ENCODE data around the gene REP15. TPM values are rescaled to one million over a fixed set of nuclear protein-coding genes. Genes with fewer than 3 reads are reported as not detected.
"Not testable (repeated sequence)": the region's sequence is repeated elsewhere in the genome, so short reads cannot be mapped to it uniquely, and the experiment has no call there.

REP15 gene
- total and polyA plus RNA-seq, 5 experiments from 2014 or later = not detected

DNA sequence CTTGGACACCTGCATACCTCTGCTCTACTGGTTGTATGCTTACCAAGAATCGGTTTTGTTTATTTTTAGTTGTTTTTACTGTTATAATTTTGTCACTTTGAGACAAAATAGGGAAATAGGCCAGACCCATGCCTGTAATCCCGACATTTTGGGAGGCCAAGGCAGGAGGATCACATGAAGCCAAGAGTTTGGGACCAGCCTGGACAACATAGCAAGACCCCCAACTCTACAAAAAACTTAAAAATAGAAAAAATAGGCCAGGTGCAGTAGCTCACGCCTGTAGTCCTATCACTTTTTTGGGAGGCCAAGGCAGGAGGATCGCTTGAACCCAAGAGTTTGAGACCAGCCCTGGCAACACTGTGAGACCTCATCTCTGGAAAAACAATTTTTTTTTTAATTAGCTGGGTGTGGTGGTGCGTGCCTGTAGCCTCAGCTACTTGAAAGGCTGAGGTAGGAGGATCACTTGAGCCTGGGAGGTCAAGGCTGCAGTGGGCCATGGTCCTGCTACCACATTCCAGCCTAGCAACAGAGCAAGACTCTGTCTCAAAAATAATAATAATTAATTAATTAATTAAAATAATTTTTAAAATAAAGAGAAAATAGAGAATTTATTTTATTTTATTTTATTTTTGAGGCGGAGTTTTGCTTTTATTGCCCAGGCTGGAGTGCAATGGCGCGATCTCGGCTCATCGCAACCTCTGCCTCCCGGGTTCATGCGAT is 13.1 kb downstream of the REP15 start:
- DNase-seq = no peak
- Mint-ChIP-seq H3K9me3 (no peaks in the 10 kb centered on the region), H3K4me3 (peak overlapping the region in 9 of 10 donors; percentile 92 to 99 (median 98)), H3K27ac (peak overlapping the region in 4 of 10 donors; percentile 9 to 92 (median 35)), H3K4me1 (peaks cover 16 to 40% (median 37%) of the 10 kb centered on the region in 4 donors), H3K36me3 (peaks cover 0 to 20% (median 0%) of the 10 kb centered on the region in 3 donors), H3K27me3 (peaks cover 0 to 2% (median 0%) of the 10 kb centered on the region in 5 donors)
- POLR2A ChIA-PET = interaction anchor here (0.8 to 2.7 kb wide), 3 partner anchors 71 to 465 kb away, joined by 3 to 14 read pairs (median 3); partner anchors contain the start of genes KLHL42, MANSC4 and STK38L
- no peak for ATAC-seq

GRCh38 chr12:27709932-27710591 is 13.8 kb downstream of the REP15 start:
- Mint-ChIP-seq H3K4me1 (peaks cover 16 to 42% (median 38%) of the 10 kb centered on the region in 4 donors), H3K4me3 (peak overlapping the region; percentile 92 to 100 (median 98)), H3K27me3 (peaks cover 0 to 2% (median 0%) of the 10 kb centered on the region in 5 donors), H3K27ac (peak overlapping the region; percentile 92 to 99 (median 98)), H3K9me3 (no peaks in the 10 kb centered on the region), H3K36me3 (peaks cover 0 to 23% (median 0%) of the 10 kb centered on the region in 3 donors)
- POLR2A ChIA-PET = interaction anchor here (1.2 to 2.7 kb wide), 2 partner anchors 70 to 466 kb away, joined by 3 to 14 read pairs; partner anchors contain the start of genes KLHL42, MANSC4 and STK38L
- peak; percentile 56 to 58 for ATAC-seq
- no peak for DNase-seq

GRCh38 chr12:27710592-27711316 is 14.5 kb downstream of the REP15 start, which contains the start of gene MRPS35:
Gene MRPS35 (plus strand): TSS chr12:27710832. CDS start chr12:27710844, 12 bp downstream.
- Mint-ChIP-seq H3K36me3 (peaks cover 0 to 29% (median 0%) of the 10 kb centered on the region in 3 donors), H3K4me3 (peak within 1 kb of the TSS; percentile 92 to 100 (median 98)), H3K27ac (peak within 1 kb of the TSS; percentile 92 to 99 (median 98)), H3K4me1 (peaks cover 16 to 42% (median 38%) of the 10 kb centered on the region in 4 donors), H3K27me3 (peaks cover 0 to 2% (median 0%) of the 10 kb centered on the region in 5 donors), H3K9me3 (no peaks in the 10 kb centered on the region)
- DNase-seq (peak; percentile 83 to 94 (median 92)), ATAC-seq (peak; percentile 96 to 97)
- POLR2A ChIA-PET = interaction anchor here (0.5 to 2.7 kb wide), 3 partner anchors 69 to 696 kb away, joined by 3 to 14 read pairs (median 4); partner anchors contain the start of genes KLHL42, MANSC4 and STK38L

DNA sequence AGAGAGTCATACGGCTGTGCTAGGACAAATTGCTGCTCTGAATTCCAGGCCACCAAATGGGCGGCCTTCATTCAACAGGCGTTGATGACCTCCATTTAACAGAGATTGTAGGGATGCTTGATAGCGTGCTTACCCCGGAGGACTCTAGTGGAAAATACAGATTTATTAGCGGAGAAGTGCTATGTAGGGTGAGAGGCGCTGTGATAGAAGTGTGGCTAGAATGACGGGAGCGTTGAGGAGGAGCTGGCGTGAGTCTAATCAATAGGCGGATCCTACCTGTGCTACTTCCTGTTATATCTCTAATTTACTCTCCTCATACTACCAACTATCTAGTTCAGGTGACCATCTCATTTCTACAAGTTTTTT is 15.1 kb downstream of the REP15 start:
- ATAC-seq (no peak), DNase-seq (peak in 3 of 10 donors; percentile 11 to 21 (median 11))
- H3K27me3 Mint-ChIP-seq = peaks cover 0 to 2% (median 0%) of the 10 kb centered on the region in 5 donors
- H3K36me3 Mint-ChIP-seq = peaks cover 0 to 32% (median 0%) of the 10 kb centered on the region in 3 donors
- H3K4me1 Mint-ChIP-seq = peaks cover 16 to 42% (median 38%) of the 10 kb centered on the region in 4 donors
- POLR2A ChIA-PET = interaction anchor here (2.7 kb wide), 1 partner anchor 69 kb away, joined by 14 read pairs; the partner anchor contains the start of genes KLHL42 and MANSC4
- H3K27ac Mint-ChIP-seq = peak overlapping the region; percentile 92 to 99 (median 98)
- peak overlapping the region; percentile 92 to 100 (median 98) for H3K4me3 Mint-ChIP-seq
- no peaks in the 10 kb centered on the region for H3K9me3 Mint-ChIP-seq

DNA sequence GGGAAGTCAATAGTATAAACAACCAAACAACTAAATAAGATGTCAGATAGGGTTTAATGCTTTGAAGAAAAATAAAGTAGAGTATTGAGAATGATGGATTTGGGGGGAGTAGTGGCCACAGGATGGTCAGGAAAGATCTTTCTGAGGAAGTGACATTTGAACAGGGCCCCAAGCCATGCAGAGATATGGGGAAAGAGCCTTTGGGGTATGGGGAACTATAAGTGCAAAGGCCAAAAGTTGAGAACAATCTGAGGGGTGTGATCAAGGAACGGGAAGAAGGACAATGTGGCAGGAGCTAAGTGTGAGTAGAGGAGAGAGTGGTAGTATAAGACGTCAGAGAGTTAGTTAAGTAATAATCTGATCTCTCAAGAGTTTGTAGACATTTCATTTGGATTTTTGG is 15.7 kb downstream of the REP15 start:
- POLR2A ChIA-PET = interaction anchor here (0.6 to 0.8 kb wide), 2 partner anchors 18 to 188 kb away, joined by 3 read pairs; partner anchors contain the start of gene PPFIBP1
- Mint-ChIP-seq H3K4me3 (peak overlapping the region; percentile 58 to 99 (median 98)), H3K9me3 (no peaks in the 10 kb centered on the region), H3K4me1 (peaks cover 16 to 42% (median 38%) of the 10 kb centered on the region in 4 donors), H3K27ac (peak overlapping the region in 8 of 10 donors; percentile 6 to 99 (median 52)), H3K27me3 (peaks cover 0 to 2% (median 0%) of the 10 kb centered on the region in 5 donors), H3K36me3 (peaks cover 0 to 33% (median 1%) of the 10 kb centered on the region in 3 donors)
- no peak for ATAC-seq
- DNase-seq = no peak

GRCh38 chr12:27723212-27723611 is 27.0 kb downstream of the REP15 start:
- POLR2A ChIA-PET = no interaction called here
- H3K9me3 Mint-ChIP-seq = no peaks in the 10 kb centered on the region
- peaks cover 0 to 80% (median 10%) of the 10 kb centered on the region in 3 donors for H3K36me3 Mint-ChIP-seq
- H3K27me3 Mint-ChIP-seq = no peaks in the 10 kb centered on the region
- no peak overlapping the region for H3K4me3 Mint-ChIP-seq
- DNase-seq (no peak), ATAC-seq (no peak)
- peaks cover 0 to 7% (median 1%) of the 10 kb centered on the region in 4 donors for H3K4me1 Mint-ChIP-seq
- peak overlapping the region in 1 of 10 donors; percentile 58 for H3K27ac Mint-ChIP-seq

DNA sequence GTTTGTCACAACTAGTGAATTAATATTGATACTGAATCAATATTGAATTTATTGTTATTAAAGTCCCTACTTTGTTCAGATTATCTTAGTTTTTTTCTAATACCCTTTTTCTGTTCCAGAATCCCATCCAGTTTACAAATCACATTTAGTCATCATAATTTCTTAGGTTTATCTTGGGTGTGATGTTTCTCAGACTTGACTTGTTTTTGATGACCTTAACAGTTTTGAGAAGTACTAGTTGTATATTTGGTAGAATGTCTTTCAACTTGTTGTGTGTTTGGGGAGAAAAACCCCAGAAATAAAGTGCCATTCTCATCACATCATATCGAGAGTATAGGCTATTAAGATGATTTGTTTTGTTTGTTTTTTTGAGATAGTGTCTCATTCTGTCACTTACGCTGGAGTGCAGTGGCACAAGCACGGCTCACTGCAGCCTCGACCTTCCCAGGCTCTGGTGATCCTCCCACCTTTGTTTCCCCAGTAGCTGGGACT is 33.9 kb downstream of the REP15 start:
- POLR2A ChIA-PET = interaction anchor here (0.6 kb wide), 1 partner anchor 18 kb away, joined by 3 read pairs; no protein-coding TSS in a partner anchor
- peaks cover 0 to 8% (median 2%) of the 10 kb centered on the region in 4 donors for H3K4me1 Mint-ChIP-seq

GRCh38 chr12:27732281-27732680 is 36.0 kb downstream of the REP15 start:
- POLR2A ChIA-PET = no interaction called here
- Mint-ChIP-seq H3K4me1 (peaks cover 0 to 8% (median 0%) of the 10 kb centered on the region in 4 donors), H3K27ac (peak overlapping the region in 2 of 10 donors; percentile 19 to 46), H3K4me3 (no peak overlapping the region), H3K27me3 (no peaks in the 10 kb centered on the region), H3K36me3 (peaks cover 8 to 80% (median 17%) of the 10 kb centered on the region in 3 donors), H3K9me3 (no peaks in the 10 kb centered on the region)
- ATAC-seq = no peak
- DNase-seq = no peak

More for the DNA sequence above, 33.9 kb downstream of the REP15 start:
- H3K27ac Mint-ChIP-seq = no peak overlapping the region
- H3K9me3 Mint-ChIP-seq = no peaks in the 10 kb centered on the region
- DNase-seq (no peak), ATAC-seq (no peak)
- H3K27me3 Mint-ChIP-seq = no peaks in the 10 kb centered on the region
- no peak overlapping the region for H3K4me3 Mint-ChIP-seq
- H3K36me3 Mint-ChIP-seq = peaks cover 5 to 83% (median 23%) of the 10 kb centered on the region in 3 donors

- Mint-ChIP-seq H3K36me3 (peaks cover 12 to 84% (median 22%) of the 10 kb centered on the region in 3 donors), H3K9me3 (no peaks in the 10 kb centered on the region), H3K27ac (no peak overlapping the region), H3K4me1 (peaks cover 0 to 8% (median 0%) of the 10 kb centered on the region in 4 donors), H3K4me3 (no peak overlapping the region), H3K27me3 (no peaks in the 10 kb centered on the region)
- POLR2A ChIA-PET = no interaction called here
- DNase-seq = peak in 5 of 10 donors; percentile 19 to 35 (median 22)
- peak; percentile 47 to 66 for ATAC-seq
These were observed 36.9 kb downstream of the REP15 start for GRCh38 chr12:27733052-27733656.

- H3K36me3 Mint-ChIP-seq = peaks cover 12 to 82% (median 22%) of the 10 kb centered on the region in 3 donors
These were observed 37.5 kb downstream of the REP15 start for GRCh38 chr12:27733791-27734190.

GRCh38 chr12:27734321-27734720 is 38.1 kb downstream of the REP15 start:
- POLR2A ChIA-PET = interaction anchor here (0.6 kb wide), 1 partner anchor 20 kb away, joined by 3 read pairs; no protein-coding TSS in a partner anchor
- not testable (repeated sequence) for DNase-seq, H3K4me1 Mint-ChIP-seq, ATAC-seq, H3K9me3 Mint-ChIP-seq, H3K27me3 Mint-ChIP-seq, H3K27ac Mint-ChIP-seq, H3K4me3 Mint-ChIP-seq
- H3K36me3 Mint-ChIP-seq = peaks cover 12 to 82% (median 22%) of the 10 kb centered on the region in 3 donors

More at GRCh38 chr12:27733791-27734190, 37.5 kb downstream of the REP15 start:
- H3K4me1 Mint-ChIP-seq = peaks cover 0 to 6% (median 0%) of the 10 kb centered on the region in 4 donors
- no peak for DNase-seq
- no peak overlapping the region for H3K4me3 Mint-ChIP-seq
- no peaks in the 10 kb centered on the region for H3K9me3 Mint-ChIP-seq
- no peak for ATAC-seq
- no peaks in the 10 kb centered on the region for H3K27me3 Mint-ChIP-seq
- POLR2A ChIA-PET = interaction anchor here (0.6 kb wide), 1 partner anchor 21 kb away, joined by 3 read pairs; no protein-coding TSS in a partner anchor
- no peak overlapping the region for H3K27ac Mint-ChIP-seq
